IMR-90 (cell line): ENCODE data around the gene SIX5. TPM values are rescaled to one million over a fixed set of nuclear protein-coding genes. Genes with fewer than 3 reads are reported as not detected.
A peak's percentile ranks its signal among the peaks of the same experiment; 100 is the strongest.

Experiments used
- ATAC-seq: fragments of 200-7000 bp; cut with Tn5 transposase; 2 replicates; pipeline ENCODE4 v1.9.1; 2020; ENCODE audit warnings: low read depth, mild to moderate bottlenecking, moderate library complexity
- BruUV-seq: library from RNA; stranded (reverse); fragments of 400-500 nt; replicated peaks from 2 replicates; lab custom pipeline; 2021; lab: Mats Ljungman, UMichigan
- CTCF ChIA-PET: fragments of 300-600 bp; formaldehyde crosslinking; extraction: SDS; loops from one replicate; lab custom pipeline; 2021; ENCODE audit warnings: antibody characterized with exemption; lab: Yijun Ruan, JAX
- POLR2A ChIA-PET: fragments of 300-600 bp; sonication (Branson Sonifier 250); formaldehyde crosslinking; loops from one replicate; lab custom pipeline; 2022; ENCODE audit warnings: antibody characterized with exemption; ENCODE audit not compliant: unreplicated experiment; lab: Charles Lee
- DNase-seq: peaks from one replicate; pipeline ENCODE4 v3.0.0; 2013
- H2AFZ ChIP-seq: replicated peaks from 2 replicates; pipeline ENCODE3; 2013; ENCODE audit warnings: low read length, mild to moderate bottlenecking; ENCODE audit not compliant: poor library complexity
- H2AK5ac ChIP-seq: 2 replicates; pipeline ENCODE4 v1.6.1; 2013; ENCODE audit warnings: low read depth, low read length, inconsistent platforms
- H2AK9ac ChIP-seq: replicated peaks from 2 replicates; pipeline ENCODE3; 2013; ENCODE audit warnings: mild to moderate bottlenecking, low read depth, low read length, moderate library complexity; ENCODE audit not compliant: poor library complexity
- H2BK120ac ChIP-seq: 2 replicates; pipeline ENCODE4 v1.6.1; 2013; ENCODE audit warnings: low read depth, low read length, inconsistent platforms
- H2BK15ac ChIP-seq: 3 replicates; pipeline ENCODE4 v1.6.1; 2013; ENCODE audit warnings: low read depth, low read length, inconsistent platforms
- H2BK20ac ChIP-seq: 2 replicates; pipeline ENCODE4 v1.6.1; 2013; ENCODE audit warnings: low read depth, mild to moderate bottlenecking, inconsistent platforms, low read length, moderate library complexity
- H2BK5ac ChIP-seq: 2 replicates; pipeline ENCODE4 v1.6.1; 2013; ENCODE audit warnings: mild to moderate bottlenecking, low read depth, low read length, inconsistent platforms; ENCODE audit not compliant: poor library complexity, severe bottlenecking
- H3K14ac ChIP-seq: replicated peaks from 2 replicates; pipeline ENCODE4 v1.6.1; 2013; ENCODE audit warnings: low read depth, low read length, inconsistent platforms
- H3K18ac ChIP-seq: 2 replicates; pipeline ENCODE4 v1.6.1; 2013; ENCODE audit warnings: low read depth, low read length, control low read depth
- H3K23ac ChIP-seq: 2 replicates; pipeline ENCODE4 v1.6.1; 2013; ENCODE audit warnings: low read depth, low read length, inconsistent platforms
- H3K27ac ChIP-seq: 2 replicates; pipeline ENCODE4 v1.5.1; 2013; ENCODE audit warnings: mild to moderate bottlenecking, control low read depth, low read length; ENCODE audit not compliant: insufficient read depth
- H3K27me3 ChIP-seq: 2 replicates; pipeline ENCODE4 v1.6.1; 2013; ENCODE audit warnings: low read length; ENCODE audit not compliant: control insufficient read depth, insufficient read depth
- H3K36me3 ChIP-seq: 2 replicates; pipeline ENCODE4 v1.6.1; 2013; ENCODE audit warnings: low read length, mixed read lengths; ENCODE audit not compliant: control insufficient read depth, insufficient read depth
- H3K4ac ChIP-seq: 2 replicates; pipeline ENCODE4 v1.6.1; 2013; ENCODE audit warnings: low read depth, low read length, inconsistent platforms
- H3K4me1 ChIP-seq: 2 replicates; pipeline ENCODE4 v1.6.1; 2013; ENCODE audit warnings: low read length, mixed read lengths; ENCODE audit not compliant: control insufficient read depth, insufficient read depth
- H3K4me2 ChIP-seq: 2 replicates; pipeline ENCODE4 v1.6.1; 2013; ENCODE audit warnings: low read depth, mild to moderate bottlenecking, control low read depth, low read length, moderate library complexity
- H3K4me3 ChIP-seq: 2 replicates; pipeline ENCODE4 v1.5.1; 2013; ENCODE audit warnings: low read depth, mild to moderate bottlenecking, control low read depth, low read length, moderate library complexity; ENCODE audit not compliant: insufficient read depth
- H3K56ac ChIP-seq: 2 replicates; pipeline ENCODE4 v1.6.1; 2013; ENCODE audit warnings: low read length, inconsistent platforms; ENCODE audit not compliant: insufficient read depth; ENCODE audit errors: extremely low read depth
- H3K79me1 ChIP-seq, 2 experiments: 2 replicates each; pipeline ENCODE4 v1.6.1; 2013; ENCODE audit warnings: low read length in 2 of 2, inconsistent platforms in 1 of 2, low read depth in 1 of 2
- H3K9ac ChIP-seq: 2 replicates; pipeline ENCODE4 v1.6.1; 2013; ENCODE audit warnings: low read depth, low read length, control low read depth
- H3K9me1 ChIP-seq: 2 replicates; pipeline ENCODE4 v1.6.1; 2013; ENCODE audit warnings: low read length, inconsistent platforms; ENCODE audit not compliant: insufficient read depth
- H3K9me3 ChIP-seq: 2 replicates; pipeline ENCODE4 v1.6.1; 2013; ENCODE audit warnings: low read length; ENCODE audit not compliant: control insufficient read depth, insufficient read depth
- H4K20me1 ChIP-seq: 2 replicates; pipeline ENCODE4 v1.6.1; 2013; ENCODE audit warnings: low read length, inconsistent platforms; ENCODE audit not compliant: insufficient read depth
- H4K5ac ChIP-seq: 2 replicates; pipeline ENCODE4 v1.6.1; 2013; ENCODE audit warnings: mild to moderate bottlenecking, low read depth, low read length, control low read depth
- H4K8ac ChIP-seq, 2 experiments: 2 replicates each; pipeline ENCODE4 v1.6.1; 2013; ENCODE audit warnings: low read depth in 2 of 2, low read length in 2 of 2, control low read depth in 1 of 2, inconsistent platforms in 1 of 2
- H4K91ac ChIP-seq: 2 replicates; pipeline ENCODE4 v1.6.1; 2013; ENCODE audit warnings: low read depth, low read length, inconsistent platforms; ENCODE audit not compliant: insufficient read depth
- BHLHE40 ChIP-seq: fragments of 150-350 bp; IDR thresholded peaks from 2 replicates; pipeline ENCODE4 v1.6.1; 2016; ENCODE audit warnings: mild to moderate bottlenecking, low read depth, low read length
- MXI1 ChIP-seq: IDR thresholded peaks from 2 replicates; pipeline ENCODE4 v1.6.1; 2012; ENCODE audit warnings: low read depth, mild to moderate bottlenecking, low read length, moderate library complexity, borderline replicate concordance
- NFE2L2 ChIP-seq: fragments of 150-350 bp; IDR thresholded peaks from 2 replicates; pipeline ENCODE4 v1.6.1; 2016; ENCODE audit warnings: low read depth, mild to moderate bottlenecking, low read length
- RAD21 ChIP-seq: IDR thresholded peaks from 2 replicates; pipeline ENCODE4 v1.6.1; 2012; ENCODE audit warnings: low read length, improper control_type of control experiment
- RCOR1 ChIP-seq: IDR thresholded peaks from 2 replicates; pipeline ENCODE4 v1.6.1; 2012; ENCODE audit warnings: mild to moderate bottlenecking, low read length, improper control_type of control experiment; ENCODE audit not compliant: insufficient replicate concordance
- SMC3 ChIP-seq: fragments of 150-350 bp; IDR thresholded peaks from 2 replicates; pipeline ENCODE4 v1.6.1; 2016; ENCODE audit warnings: low read depth, mild to moderate bottlenecking, antibody characterized with exemption, low read length, moderate library complexity
- WGBS, 2 experiments: methylation state at CpG; one replicate each; pipeline versions ENCODE4 v1.1.5 to v1.1.7; 2013; ENCODE audit warnings: missing lambda C conversion rate in 2 of 2; ENCODE audit not compliant: insufficient read length in 1 of 2; ENCODE audit errors: extremely low coverage in 2 of 2; 5-methylcytosine and 5-hydroxymethylcytosine counted together
- dilution Hi-C: fragments of 300-500 bp; cut with HindIII; formaldehyde crosslinking; loops from one replicate; pipeline ENCODE4 v1.14.3; 2018; ENCODE audit warnings: low sequenced_read_pairs; ENCODE audit not compliant: unreplicated experiment
- in situ Hi-C: fragments of 300-500 bp; cut with MboI; formaldehyde crosslinking; loops from 3 replicates; pipeline ENCODE4 v1.14.3; 2019; ENCODE audit warnings: low sequenced_read_pairs, inconsistent platforms, mixed read lengths
- intact Hi-C: fragments of 100-400 bp; cut with micrococcal nuclease; formaldehyde crosslinking; loops from 2 replicates; pipeline ENCODE4 v1.10.0; 2022
- polyA plus RNA-seq, 3 experiments: library from polyadenylated mRNA; depleted of rRNA; stranded (reverse); fragments of >200 nt; gene quantifications; 2 replicates each; pipeline ENCODE4 v1.2.3, GENCODE V29; 2012; ENCODE audit warnings: low replicate concordance in 1 of 3
- total RNA-seq: library from RNA; depleted of rRNA; stranded (reverse); fragments of >200 nt; gene quantifications from 2 replicates; pipeline ENCODE4 v1.2.3, GENCODE V29; 2012

Gene SIX5
- total and polyA plus RNA-seq, 2 of the 4 experiments (the other 2 are of a cell fraction) = 0.90 to 15.5 TPM

DNA sequence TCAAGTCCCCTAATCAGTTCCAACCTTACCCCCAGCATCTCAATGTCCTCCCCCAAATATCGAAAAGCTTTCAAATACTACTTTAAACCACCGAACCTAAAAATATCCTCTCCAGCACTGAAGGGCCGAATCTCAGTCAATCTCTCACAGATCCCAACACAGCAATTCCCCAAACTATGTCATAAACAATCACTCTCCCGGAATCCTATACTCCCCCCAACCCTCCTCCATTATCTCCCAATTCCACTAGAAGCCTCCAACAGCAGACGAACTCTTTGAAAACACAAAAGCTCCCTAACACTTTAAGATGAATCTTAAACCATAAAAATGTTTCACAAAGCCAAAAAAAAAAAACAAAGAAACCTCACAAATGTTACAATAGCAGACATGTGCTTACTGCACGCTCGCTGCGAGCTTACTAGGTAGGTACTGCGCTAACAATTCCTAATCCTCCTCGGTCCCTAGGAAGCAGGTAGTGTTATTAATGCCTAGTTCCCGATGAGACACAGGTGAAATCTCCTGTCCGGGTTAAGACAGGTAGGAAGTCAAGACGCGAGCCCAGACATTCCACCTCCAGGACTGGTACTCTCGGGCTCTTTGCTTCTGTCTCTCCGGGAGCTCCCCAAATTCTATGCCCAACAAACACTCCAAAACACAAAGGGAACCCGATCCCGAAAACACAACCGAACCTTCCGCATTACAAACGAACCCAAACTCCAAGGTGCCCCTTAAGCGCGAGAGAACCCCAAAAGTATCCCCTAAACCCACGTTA lies 52.5 kb downstream of the SIX5 start:
- 0% methylated on average over 6 of the region's 24 CpGs; no CpG with 5 or more reads in 1 of the 2 experiments for WGBS, 2 experiments
- dilution Hi-C loops = no loop called here
- peak overlapping the region; percentile 85 to 99 for H4K8ac ChIP-seq
- peak overlapping the region; percentile 95 for H2AFZ ChIP-seq
- CTCF ChIA-PET = interaction anchor here (1.3 to 2.0 kb wide), 2 partner anchors 23 to 24 kb away, joined by 4 to 10 read pairs; partner anchors contain the start of genes QPCTL and SNRPD2
- peak overlapping the region; percentile 91 for H4K91ac ChIP-seq
- H2BK5ac ChIP-seq = peak overlapping the region; percentile 49
- H2AK9ac ChIP-seq = peak overlapping the region; percentile 98
- H3K4me2 ChIP-seq = peak overlapping the region; percentile 91
- peak overlapping the region; percentile 60 for H4K5ac ChIP-seq
- peak overlapping the region; percentile 98 for H2AK5ac ChIP-seq
- H3K27me3 ChIP-seq = no peaks in the 10 kb centered on the region
- peaks cover 7% of the 10 kb centered on the region for H3K4me1 ChIP-seq
- DNase-seq = no peak
- peak overlapping the region; percentile 100 for H3K14ac ChIP-seq
- in situ Hi-C loops = no loop called here
- peak overlapping the region; percentile 97 for H3K4ac ChIP-seq
- H3K36me3 ChIP-seq = peaks cover 15% of the 10 kb centered on the region
- intact Hi-C loops = loop anchor here (1.0 kb wide), 1 partner anchor 54 kb away; no protein-coding TSS in a partner anchor
- peak overlapping the region; percentile 97 for H3K56ac ChIP-seq
- H3K79me1 ChIP-seq = peaks cover 23 to 80% of the 10 kb centered on the region in 2 experiments
- H3K18ac ChIP-seq = peak overlapping the region; percentile 44
- BruUV-seq = TSS peak; percentile 44
- H3K23ac ChIP-seq = peak overlapping the region; percentile 100
- peak overlapping the region; percentile 95; the same call in 2 of the 3 replicates for H2BK15ac ChIP-seq
- peak overlapping the region; percentile 98 for H3K9ac ChIP-seq
- ATAC-seq = 0 out of 2 replicates have a peak, but pooled peaks have one; percentile 4
- H2BK20ac ChIP-seq = peak overlapping the region; percentile 70; the same call in 1 of the 2 replicates
- H4K20me1 ChIP-seq = no peaks in the 10 kb centered on the region
- no peaks in the 10 kb centered on the region for H3K9me1 ChIP-seq
- TF ChIP-seq RAD21 (0 out of 2 replicates have a peak, but pooled peaks have one; percentile 8), MXI1 (peak; percentile 81; the same call in 1 of the 2 replicates), BHLHE40 (no peak), RCOR1 (no peak), SMC3 (no peak), NFE2L2 (no peak)
- peak overlapping the region; percentile 54 for H3K4me3 ChIP-seq
- peak overlapping the region; percentile 91 for H2BK120ac ChIP-seq
- H3K27ac ChIP-seq = peak overlapping the region; percentile 72
- no peaks in the 10 kb centered on the region for H3K9me3 ChIP-seq
- POLR2A ChIA-PET = interaction anchor here (0.5 to 1.0 kb wide), 5 partner anchors 9 to 54 kb away, joined by 3 to 21 read pairs (median 4); partner anchors contain the start of gene FBXO46
